Neural cell (in vitro differentiated cells): ENCODE data around the gene MIEF1. TPM values are rescaled to one million over a fixed set of nuclear protein-coding genes. Genes with fewer than 3 reads are reported as not detected.

Experiments
- H2AFZ ChIP-seq: fragments of 200-600, 300-800 bp; sonication (generic), shearing (Covaris generic); 2 replicates; pipeline ENCODE4 v1.6.0; 2014; ENCODE audit warnings: low read depth, mild to moderate bottlenecking, antibody characterized with exemption, low read length, moderate library complexity
- H3F3A ChIP-seq: fragments of 200-600 bp; shearing (Covaris generic); 2 replicates; pipeline ENCODE4 v1.6.1; 2016; ENCODE audit warnings: mild to moderate bottlenecking, moderate library complexity, mixed read lengths, antibody characterized with exemption, low read length; ENCODE audit not compliant: insufficient read depth, poor library complexity, severe bottlenecking
- H3K27ac ChIP-seq: fragments of 200-600, 300-800 bp; sonication (generic), shearing (Covaris generic); 2 replicates; pipeline ENCODE4 v1.5.1; 2014; ENCODE audit warnings: mild to moderate bottlenecking, low read length, moderate library complexity
- H3K27me3 ChIP-seq: fragments of 300-800, 200-600 bp; sonication (generic), shearing (Covaris generic); 2 replicates; pipeline ENCODE4 v1.6.0; 2014; ENCODE audit warnings: mild to moderate bottlenecking, low read depth, low read length, moderate library complexity; ENCODE audit not compliant: insufficient read depth
- H3K36me3 ChIP-seq: fragments of 300-800, 200-600 bp; sonication (generic), shearing (Covaris generic); 2 replicates; pipeline ENCODE4 v1.5.1; 2014; ENCODE audit warnings: mild to moderate bottlenecking, antibody characterized with exemption, low read length, moderate library complexity; ENCODE audit not compliant: insufficient read depth
- H3K4me2 ChIP-seq: fragments of 300-800, 200-600 bp; sonication (generic), shearing (Covaris generic); 2 replicates; pipeline ENCODE4 v1.6.0; 2014; ENCODE audit warnings: mild to moderate bottlenecking, low read length
- H3K4me3 ChIP-seq: fragments of 300-800, 200-600 bp; sonication (generic), shearing (Covaris generic); 2 replicates; pipeline ENCODE4 v1.5.1; 2014; ENCODE audit warnings: mild to moderate bottlenecking, low read length, moderate library complexity
- H3K79me2 ChIP-seq: fragments of 200-600 bp; shearing (Covaris generic); replicated peaks from 2 replicates; pipeline ENCODE4 v1.6.0; 2014; ENCODE audit warnings: mild to moderate bottlenecking, low read length, moderate library complexity; ENCODE audit not compliant: insufficient read depth
- H3K9ac ChIP-seq: fragments of 300-800, 200-600 bp; sonication (generic), shearing (Covaris generic); 2 replicates; pipeline ENCODE4 v1.6.1; 2016; ENCODE audit warnings: mild to moderate bottlenecking, low read length, mixed read lengths
- H3K9me2 ChIP-seq: fragments of 200-600 bp; shearing (Covaris generic); 2 replicates; pipeline ENCODE4 v1.6.1; 2016; ENCODE audit warnings: mild to moderate bottlenecking, low read length, mixed read lengths; ENCODE audit not compliant: insufficient read depth
- H3K9me3 ChIP-seq: fragments of 200-600, 300-800 bp; sonication (generic), shearing (Covaris generic); 2 replicates; pipeline ENCODE4 v1.6.1; 2016; ENCODE audit warnings: mild to moderate bottlenecking, mixed run types, low read length, moderate library complexity, mixed read lengths
- H4K20me1 ChIP-seq: fragments of 200-600 bp; shearing (Covaris generic); 2 replicates; pipeline ENCODE4 v1.6.1; 2016; ENCODE audit warnings: mild to moderate bottlenecking, mixed run types; ENCODE audit not compliant: insufficient read depth
- EP300 ChIP-seq: fragments of 450-650 bp; conservative IDR thresholded peaks from 2 replicates; pipeline ENCODE4 v1.6.1; 2014; ENCODE audit warnings: antibody characterized with exemption, mild to moderate bottlenecking, moderate library complexity; ENCODE audit not compliant: poor library complexity, severe bottlenecking
- EZH2 ChIP-seq: fragments of 200-600, 300-800 bp; shearing (Covaris generic), sonication (generic); IDR thresholded peaks from 2 replicates; pipeline ENCODE4 v1.6.1; 2014; ENCODE audit warnings: antibody characterized with exemption, low read length, borderline replicate concordance, mild to moderate bottlenecking; ENCODE audit not compliant: insufficient read depth, poor library complexity, severe bottlenecking
- MXI1 ChIP-seq: fragments of 450-650 bp; conservative IDR thresholded peaks from 2 replicates; pipeline ENCODE4 v1.6.1; 2014; ENCODE audit warnings: antibody characterized with exemption, mild to moderate bottlenecking; ENCODE audit not compliant: poor library complexity, severe bottlenecking
- POLR2AphosphoS5 ChIP-seq: IDR thresholded peaks from 2 replicates; pipeline ENCODE4 v1.6.1; 2012
- RAD21 ChIP-seq: fragments of 450-650 bp; conservative IDR thresholded peaks from 2 replicates; pipeline ENCODE4 v1.6.1; 2014; ENCODE audit warnings: antibody characterized with exemption, mild to moderate bottlenecking, moderate library complexity
- REST ChIP-seq: IDR thresholded peaks from 2 replicates; pipeline ENCODE4 v1.6.1; 2012; ENCODE audit warnings: borderline replicate concordance
- SMC3 ChIP-seq: fragments of 450-650 bp; conservative IDR thresholded peaks from 2 replicates; pipeline ENCODE4 v1.6.1; 2014; ENCODE audit warnings: antibody characterized with exemption, mild to moderate bottlenecking, moderate library complexity; ENCODE audit not compliant: poor library complexity
- TAF1 ChIP-seq: IDR thresholded peaks from 2 replicates; pipeline ENCODE4 v1.6.1; 2012; ENCODE audit warnings: low read depth
- polyA plus RNA-seq: library from polyadenylated mRNA; depleted of rRNA; stranded (reverse); fragments of >200 nt; gene quantifications from 2 replicates; pipeline ENCODE4 v1.2.3, GENCODE V29; 2014
- TF ChIP-seq, protein P1 (sequence below): fragments of 450-650 bp; IDR thresholded peaks from 2 replicates; pipeline ENCODE4 v1.5.1; 2014; ENCODE audit warnings: antibody characterized with exemption, mild to moderate bottlenecking, moderate library complexity; ENCODE audit not compliant: poor library complexity, severe bottlenecking

MIEF1 gene
- polyA plus RNA-seq, 1 donor from 2014 or later: 19.8 TPM

- Histone ChIP-seq H3K79me2 (no peaks in the 10 kb centered on the region), H3K27ac (no peak overlapping the region), H3K36me3 (no peaks in the 10 kb centered on the region), H3K9ac (no peak overlapping the region), H2AFZ (no peak overlapping the region), H3K9me3 (no peaks in the 10 kb centered on the region), H4K20me1 (no peaks in the 10 kb centered on the region), H3K9me2 (no peaks in the 10 kb centered on the region), H3K4me3 (no peak overlapping the region), H3K27me3 (no peaks in the 10 kb centered on the region), H3K4me2 (no peak overlapping the region), H3F3A (no peaks in the 10 kb centered on the region)
- no peak for TF ChIP-seq RAD21
- TF ChIP-seq EP300: no peak
- no peak for TF ChIP-seq POLR2AphosphoS5
- TF ChIP-seq, protein P1, sequence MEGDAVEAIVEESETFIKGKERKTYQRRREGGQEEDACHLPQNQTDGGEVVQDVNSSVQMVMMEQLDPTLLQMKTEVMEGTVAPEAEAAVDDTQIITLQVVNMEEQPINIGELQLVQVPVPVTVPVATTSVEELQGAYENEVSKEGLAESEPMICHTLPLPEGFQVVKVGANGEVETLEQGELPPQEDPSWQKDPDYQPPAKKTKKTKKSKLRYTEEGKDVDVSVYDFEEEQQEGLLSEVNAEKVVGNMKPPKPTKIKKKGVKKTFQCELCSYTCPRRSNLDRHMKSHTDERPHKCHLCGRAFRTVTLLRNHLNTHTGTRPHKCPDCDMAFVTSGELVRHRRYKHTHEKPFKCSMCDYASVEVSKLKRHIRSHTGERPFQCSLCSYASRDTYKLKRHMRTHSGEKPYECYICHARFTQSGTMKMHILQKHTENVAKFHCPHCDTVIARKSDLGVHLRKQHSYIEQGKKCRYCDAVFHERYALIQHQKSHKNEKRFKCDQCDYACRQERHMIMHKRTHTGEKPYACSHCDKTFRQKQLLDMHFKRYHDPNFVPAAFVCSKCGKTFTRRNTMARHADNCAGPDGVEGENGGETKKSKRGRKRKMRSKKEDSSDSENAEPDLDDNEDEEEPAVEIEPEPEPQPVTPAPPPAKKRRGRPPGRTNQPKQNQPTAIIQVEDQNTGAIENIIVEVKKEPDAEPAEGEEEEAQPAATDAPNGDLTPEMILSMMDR: no peak
- no peak for TF ChIP-seq EZH2
- TF ChIP-seq TAF1: no peak
- no peak for TF ChIP-seq SMC3
- TF ChIP-seq REST: no peak
- no peak for TF ChIP-seq MXI1
Observed at GRCh38 chr22:39478441-39478850, 23.6 kb upstream of the MIEF1 start.

DNA sequence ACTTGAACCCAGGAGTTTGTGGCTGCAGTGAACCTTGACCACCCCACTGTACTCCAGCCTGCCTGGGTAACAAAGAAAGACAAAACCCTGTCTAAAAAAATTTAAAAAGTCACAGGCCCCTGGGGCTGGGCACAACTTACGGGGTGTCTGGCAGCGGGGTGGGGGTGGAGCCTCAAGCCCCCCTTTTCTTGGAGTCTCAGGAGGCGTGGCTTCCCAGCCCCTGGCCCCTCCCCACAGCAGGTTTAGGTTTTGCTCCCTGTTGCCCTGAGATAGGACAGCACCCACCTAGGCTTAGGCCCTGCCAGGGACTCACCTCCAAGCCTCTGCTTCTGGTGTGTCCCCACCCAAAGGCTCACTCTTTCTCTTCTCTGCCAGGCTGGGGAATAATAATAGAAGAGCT is 22.8 kb upstream of the MIEF1 start:
- Histone ChIP-seq H3K4me3 (no peak overlapping the region), H3K27me3 (no peaks in the 10 kb centered on the region), H3K27ac (no peak overlapping the region), H4K20me1 (no peaks in the 10 kb centered on the region), H3K36me3 (no peaks in the 10 kb centered on the region), H3K4me2 (no peak overlapping the region), H3K9ac (no peak overlapping the region), H3K79me2 (no peaks in the 10 kb centered on the region), H3K9me3 (no peaks in the 10 kb centered on the region), H3F3A (no peaks in the 10 kb centered on the region), H3K9me2 (no peaks in the 10 kb centered on the region), H2AFZ (no peak overlapping the region)
- no peak for TF ChIP-seq EZH2
- TF ChIP-seq SMC3: no peak
- TF ChIP-seq MXI1: no peak
- TF ChIP-seq EP300: no peak
- TF ChIP-seq REST: no peak
- no peak for TF ChIP-seq RAD21
- no peak for TF ChIP-seq POLR2AphosphoS5
- TF ChIP-seq TAF1: no peak
- TF ChIP-seq, protein P1: no peak
